GM19240 (cell line): ENCODE data around the gene COG5.

ENCODE experiments used
- DNase-seq: peaks from one replicate; pipeline ENCODE4 v3.0.0; 2011; ENCODE audit warnings: low spot score; ENCODE audit not compliant: insufficient read length

Gene COG5

GRCh38 chr7:107332488-107333269, 231.0 kb downstream of the COG5 start:
- no peak for DNase-seq

GRCh38 chr7:107330478-107330877, 233.2 kb downstream of the COG5 start:
- DNase-seq: no peak

- no peak for DNase-seq
These were observed 235.6 kb downstream of the COG5 start for GRCh38 chr7:107327986-107328569.

- DNase-seq: no peak
These were observed 237.7 kb downstream of the COG5 start for GRCh38 chr7:107326061-107326460.

- no peak for DNase-seq
These were observed 241.7 kb downstream of the COG5 start for GRCh38 chr7:107322015-107322414.

GRCh38 chr7:107321611-107322010, 242.1 kb downstream of the COG5 start:
- DNase-seq: no peak

GRCh38 chr7:107319724-107320228, 243.9 kb downstream of the COG5 start:
- DNase-seq: no peak

GRCh38 chr7:107318523-107319160, 245.1 kb downstream of the COG5 start:
- DNase-seq: no peak

- DNase-seq: no peak
These were observed 248.0 kb downstream of the COG5 start for GRCh38 chr7:107315716-107316220.

GRCh38 chr7:107313355-107313754, 250.4 kb downstream of the COG5 start:
- DNase-seq: no peak

- no peak for DNase-seq
These were observed 251.3 kb downstream of the COG5 start for GRCh38 chr7:107312418-107312817.

- DNase-seq: no peak
These were observed 254.4 kb downstream of the COG5 start for GRCh38 chr7:107309296-107309695.

GRCh38 chr7:107304636-107305035, 259.1 kb downstream of the COG5 start:
- DNase-seq: no peak

GRCh38 chr7:107304063-107304462, 259.7 kb downstream of the COG5 start:
- no peak for DNase-seq

GRCh38 chr7:107302250-107302847, 261.4 kb downstream of the COG5 start:
- DNase-seq: no peak

- DNase-seq: no peak
These were observed 269.5 kb downstream of the COG5 start for GRCh38 chr7:107294182-107294581.

GRCh38 chr7:107292591-107292990, 271.1 kb downstream of the COG5 start:
- DNase-seq: no peak

- no peak for DNase-seq
These were observed 272.3 kb downstream of the COG5 start for GRCh38 chr7:107291434-107291833.

- DNase-seq: no peak
These were observed 276.7 kb downstream of the COG5 start for GRCh38 chr7:107286751-107287621.

GRCh38 chr7:107284911-107285479, 278.7 kb downstream of the COG5 start:
- DNase-seq: no peak
